Left renal cortex interstitium (tissue), 4 donors: ENCODE data around the gene CAMSAP1. TPM values are rescaled to one million over a fixed set of nuclear protein-coding genes. Genes with fewer than 3 reads are reported as not detected.

Experiments used
- DNase-seq, 4 donors: peaks; one replicate each; pipeline ENCODE4 v3.0.0-alpha.2; 2013; ENCODE audit warnings: low read depth in 4 of 4, low spot score in 2 of 4, missing footprints in 1 of 4
- polyA plus RNA-seq, 4 donors: library from polyadenylated mRNA; unstranded; fragments of 120-200 nt; gene quantifications; one replicate each; pipeline ENCODE4 v1.2.1, GENCODE V29; 2013; ENCODE audit not compliant: insufficient read length in 4 of 4

Gene CAMSAP1
- polyA plus RNA-seq, 4 donors = 21.9 to 28.1 (median 23.9) TPM

GRCh38 chr9:135797507-135798262, 109.7 kb downstream of the CAMSAP1 start:
- DNase-seq = no peak

- no peak for DNase-seq
These were observed 110.4 kb downstream of the CAMSAP1 start for GRCh38 chr9:135796784-135797485.

DNA sequence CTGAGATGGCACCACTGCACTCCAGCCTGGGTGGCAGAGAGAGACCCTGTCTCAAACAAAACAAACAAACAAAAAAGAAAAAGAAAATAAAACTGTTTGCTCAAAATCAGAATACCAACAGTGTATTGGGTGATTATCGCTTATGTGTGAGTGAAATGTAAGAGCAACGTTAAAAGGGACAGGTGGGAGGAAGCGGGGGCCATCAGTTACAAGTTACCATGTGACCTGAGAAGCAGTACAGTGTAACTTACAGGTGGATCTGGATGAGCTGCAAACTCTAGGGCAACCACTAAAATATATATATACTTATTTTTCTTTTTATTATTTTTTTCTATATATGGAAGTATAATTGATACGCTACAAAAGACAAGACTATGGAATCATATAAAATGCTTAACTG, 112.0 kb downstream of the CAMSAP1 start:
- DNase-seq = no peak

GRCh38 chr9:135794361-135794885, 112.9 kb downstream of the CAMSAP1 start:
- DNase-seq = no peak

DNA sequence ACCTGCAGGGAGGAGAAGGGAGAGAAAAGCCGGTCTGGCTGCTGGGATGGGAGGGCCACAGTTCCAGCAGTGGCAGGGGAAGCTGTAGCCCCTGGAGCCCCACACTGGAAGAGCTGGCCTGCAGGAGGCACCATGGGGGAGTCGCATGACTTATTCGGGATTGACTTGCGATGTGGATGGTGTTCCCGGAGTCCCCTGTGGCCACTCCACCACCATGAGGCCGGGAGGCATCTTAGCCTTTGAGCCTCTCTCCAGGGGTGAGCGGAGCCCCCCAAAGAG, 113.3 kb downstream of the CAMSAP1 start:
- no peak for DNase-seq

DNA sequence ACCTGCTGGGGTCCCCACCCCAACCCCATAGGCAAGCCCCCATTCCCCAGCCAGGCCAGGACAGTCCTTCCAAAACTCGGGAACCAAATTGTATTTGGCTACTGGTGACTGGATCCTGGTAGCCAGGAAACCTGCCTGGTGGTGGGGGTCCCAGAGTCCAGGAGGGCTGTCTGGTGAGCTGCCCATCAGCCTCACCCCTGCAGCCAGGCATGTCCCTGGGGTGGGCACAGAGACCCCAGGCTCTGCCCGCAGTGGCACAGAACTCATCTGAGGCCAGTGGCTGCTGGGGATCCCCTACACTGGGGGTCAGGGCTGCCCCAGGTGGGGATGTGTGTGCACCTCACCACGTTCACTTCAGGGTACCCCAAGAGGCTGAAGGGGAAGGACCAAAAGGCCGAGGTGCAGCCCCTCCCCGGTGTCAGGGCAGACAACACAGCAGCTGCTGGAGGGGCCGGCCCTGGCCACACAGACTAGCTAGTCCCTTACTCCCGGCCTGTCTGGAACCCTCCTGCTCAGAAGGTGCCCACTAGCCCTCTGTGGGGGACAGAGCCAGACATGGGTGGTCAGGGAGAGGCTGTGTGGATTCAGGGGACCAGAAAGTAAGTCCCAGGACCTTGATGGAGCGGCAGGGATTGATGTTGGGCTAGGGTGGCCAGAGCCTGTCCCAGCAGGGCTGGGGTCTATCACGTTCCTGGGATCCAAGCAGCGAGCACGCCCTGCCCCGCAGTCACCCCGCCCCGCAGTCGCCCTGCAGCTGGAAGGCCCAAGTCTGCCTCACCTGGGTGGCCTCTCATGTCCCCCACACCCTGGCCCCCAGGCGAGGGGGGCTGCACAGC, 113.9 kb downstream of the CAMSAP1 start:
- no peak for DNase-seq

DNA sequence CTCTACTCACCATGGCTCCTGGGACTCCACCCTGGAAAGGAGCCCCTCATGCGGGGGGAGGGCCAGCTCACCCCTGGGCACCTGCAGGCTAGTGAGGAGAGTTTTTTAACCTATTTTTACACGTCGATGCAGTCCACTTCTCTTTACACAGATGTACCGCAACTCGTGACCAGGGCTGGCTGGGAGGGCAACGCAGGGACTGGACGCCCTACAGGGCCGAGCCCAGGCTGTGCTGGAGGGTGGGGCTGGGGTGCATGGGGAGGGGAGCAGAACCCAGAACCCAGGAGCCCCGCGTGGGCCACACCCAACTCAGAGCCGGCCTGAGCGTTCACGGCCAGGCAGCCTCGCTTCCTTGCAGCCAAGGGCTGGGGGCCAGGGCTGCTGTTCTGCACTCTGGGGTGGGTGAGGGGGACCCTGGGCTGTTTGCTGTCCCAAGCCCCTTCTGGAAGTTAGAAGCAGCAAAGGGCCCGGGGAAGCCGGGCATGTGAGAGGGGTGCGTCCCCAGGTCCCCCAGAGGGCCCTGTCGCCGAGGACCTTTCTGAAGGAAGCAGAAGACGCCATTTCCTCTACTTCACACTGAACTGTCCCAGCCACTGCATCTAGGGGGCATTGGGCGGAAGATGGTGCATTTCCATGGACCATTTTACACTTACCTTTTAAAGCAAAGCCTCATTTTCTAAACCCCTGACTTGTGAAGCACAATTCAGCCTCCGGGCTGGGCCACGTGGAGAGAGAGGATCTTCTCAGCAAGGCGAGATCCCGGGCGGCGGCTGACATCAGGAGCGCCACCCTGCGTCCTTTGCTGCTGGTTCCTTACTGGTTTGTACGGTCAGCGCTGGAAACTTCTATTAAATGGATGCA, 114.8 kb downstream of the CAMSAP1 start:
- no peak for DNase-seq

DNA sequence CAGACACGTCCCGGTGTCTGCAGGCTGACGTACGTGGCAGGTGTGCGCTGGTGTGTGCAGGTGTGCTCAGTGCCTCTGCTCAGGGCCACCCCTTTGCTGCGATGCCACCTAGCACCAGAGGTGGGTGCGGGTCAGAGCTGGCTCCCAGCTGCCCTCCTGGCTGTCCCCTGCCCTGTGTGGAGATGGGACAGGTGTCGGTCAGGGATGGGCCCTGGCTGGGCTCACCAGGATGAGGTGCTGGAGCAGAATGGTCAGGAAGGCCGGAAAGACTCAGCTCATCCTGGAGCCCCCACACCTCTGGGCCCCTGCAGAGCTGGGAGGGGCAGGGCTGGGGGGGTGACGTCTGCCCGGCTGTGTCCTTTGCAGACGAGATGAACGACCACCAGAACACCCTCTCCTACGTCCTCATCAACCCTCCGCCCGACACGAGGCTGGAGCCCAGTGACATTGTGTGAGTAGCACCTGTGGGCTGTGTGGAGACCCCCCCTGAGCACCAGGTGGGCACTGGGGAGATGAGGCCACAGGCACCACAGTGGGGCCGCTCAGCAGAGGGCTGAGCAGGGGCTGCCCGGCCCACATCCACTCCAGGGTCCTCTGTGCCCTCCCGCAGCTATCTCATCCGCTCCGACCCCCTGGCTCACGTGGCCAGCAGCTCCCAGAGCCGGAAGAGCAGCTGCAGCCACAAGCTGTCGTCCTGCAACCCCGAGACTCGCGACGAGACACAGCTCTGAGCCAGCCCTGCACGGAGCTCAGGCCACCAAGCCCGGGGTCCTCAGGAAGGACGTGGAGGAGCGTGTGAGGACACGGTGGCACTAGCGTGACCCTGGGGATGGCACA, 115.7 kb downstream of the CAMSAP1 start:
- no peak for DNase-seq

- DNase-seq = no peak
These were observed 116.5 kb downstream of the CAMSAP1 start for GRCh38 chr9:135790850-135791249.

DNA sequence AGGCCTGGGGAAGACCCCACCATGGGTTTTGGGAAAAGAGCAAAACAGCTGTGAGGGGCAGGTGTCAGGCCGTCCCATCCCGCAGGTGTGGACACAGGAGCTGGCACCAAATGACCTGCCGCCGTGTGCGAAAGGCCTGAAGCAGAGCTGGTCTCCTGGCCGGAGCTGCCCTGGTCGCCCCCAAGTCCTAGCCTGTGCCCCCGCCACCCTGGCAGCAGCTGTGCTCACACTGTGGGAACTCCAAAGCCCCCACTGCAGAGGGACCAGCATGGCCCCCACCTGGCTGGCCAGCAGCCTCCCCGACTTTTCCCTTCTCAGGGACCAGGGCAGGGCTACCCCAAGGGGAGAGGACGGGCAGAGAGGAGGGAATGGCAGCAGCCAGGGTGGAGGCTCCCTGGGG, 117.0 kb downstream of the CAMSAP1 start:
- DNase-seq = no peak

DNA sequence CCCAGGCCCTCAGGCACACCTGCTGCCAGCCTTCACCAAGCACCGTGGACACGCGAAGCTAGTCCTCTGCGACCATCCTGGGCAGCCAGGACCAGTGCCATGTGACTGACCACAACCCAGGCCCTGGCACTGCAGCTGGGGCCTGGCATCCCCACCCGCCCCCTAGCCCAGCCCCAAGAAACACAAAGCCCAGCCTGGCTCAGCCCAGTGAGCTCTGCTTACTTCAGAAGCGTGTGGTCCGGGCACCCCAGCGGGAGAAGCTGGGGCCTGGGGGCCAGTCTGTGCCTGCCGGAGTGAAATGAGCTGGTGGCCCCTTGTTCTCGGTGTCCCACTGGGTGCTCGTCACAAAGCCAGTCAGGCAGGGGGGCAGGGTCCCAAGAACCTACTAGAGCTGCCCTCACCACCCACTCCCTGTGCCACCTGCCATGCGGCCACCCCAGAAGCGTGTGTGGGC, 117.5 kb downstream of the CAMSAP1 start:
- DNase-seq = no peak

DNA sequence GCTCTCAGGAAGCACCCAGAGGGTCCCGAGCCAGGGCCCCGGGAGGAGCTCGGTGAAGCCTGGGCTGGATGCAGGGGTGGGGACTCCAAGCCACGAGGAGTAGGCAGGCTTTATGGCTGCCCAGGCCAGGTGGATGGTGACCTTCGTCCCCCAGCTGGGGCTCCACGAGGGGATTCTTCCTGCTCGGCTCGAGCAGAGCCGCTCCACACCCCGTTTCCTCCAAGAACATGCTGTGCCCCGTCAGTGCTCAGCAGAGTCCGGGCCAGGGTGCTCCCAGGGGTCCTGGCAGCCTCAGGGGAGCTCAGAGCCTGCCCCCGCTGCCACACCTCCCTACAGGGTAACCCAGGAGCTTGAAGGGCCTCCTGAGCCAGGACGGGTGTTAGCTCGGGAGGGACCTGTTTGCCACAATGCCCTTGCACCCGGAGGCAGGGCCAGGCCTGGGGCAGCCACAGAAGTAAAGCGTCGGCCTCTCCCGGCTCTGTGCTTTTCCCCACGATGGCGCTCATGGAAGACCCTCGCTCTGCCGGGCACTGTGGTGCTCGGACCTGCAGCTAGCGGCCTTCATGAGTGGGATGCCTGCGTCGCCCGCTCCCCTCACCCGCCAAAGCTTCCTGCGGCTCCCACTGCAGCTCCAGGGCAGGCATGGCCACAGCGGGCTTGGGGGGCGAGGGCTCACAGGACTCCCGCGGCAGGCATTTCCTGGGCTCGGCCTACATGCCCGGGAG, 118.6 kb downstream of the CAMSAP1 start:
- DNase-seq = no peak

GRCh38 chr9:135787776-135788575, 119.4 kb downstream of the CAMSAP1 start:
- DNase-seq = no peak

DNA sequence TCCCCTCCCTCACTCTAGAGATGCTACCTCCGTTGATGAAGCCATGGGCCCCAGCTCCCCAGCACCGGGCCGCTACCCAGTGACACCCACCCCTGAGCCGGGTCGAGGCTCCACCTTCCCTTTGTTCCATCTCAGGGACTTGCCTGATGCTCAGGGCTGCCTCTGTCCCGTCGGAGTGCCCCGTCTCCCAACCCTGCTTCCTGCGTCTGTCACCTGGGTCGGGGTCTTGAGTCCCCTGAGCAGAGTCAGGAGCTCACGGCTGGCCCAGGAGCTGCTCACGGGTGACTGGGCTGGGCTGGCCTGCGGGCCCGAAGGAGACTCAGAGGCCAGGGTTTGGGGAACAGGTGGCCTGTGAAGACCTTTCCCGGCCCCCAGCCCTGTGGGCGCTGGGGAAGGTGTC, 120.0 kb downstream of the CAMSAP1 start:
- DNase-seq = no peak

DNA sequence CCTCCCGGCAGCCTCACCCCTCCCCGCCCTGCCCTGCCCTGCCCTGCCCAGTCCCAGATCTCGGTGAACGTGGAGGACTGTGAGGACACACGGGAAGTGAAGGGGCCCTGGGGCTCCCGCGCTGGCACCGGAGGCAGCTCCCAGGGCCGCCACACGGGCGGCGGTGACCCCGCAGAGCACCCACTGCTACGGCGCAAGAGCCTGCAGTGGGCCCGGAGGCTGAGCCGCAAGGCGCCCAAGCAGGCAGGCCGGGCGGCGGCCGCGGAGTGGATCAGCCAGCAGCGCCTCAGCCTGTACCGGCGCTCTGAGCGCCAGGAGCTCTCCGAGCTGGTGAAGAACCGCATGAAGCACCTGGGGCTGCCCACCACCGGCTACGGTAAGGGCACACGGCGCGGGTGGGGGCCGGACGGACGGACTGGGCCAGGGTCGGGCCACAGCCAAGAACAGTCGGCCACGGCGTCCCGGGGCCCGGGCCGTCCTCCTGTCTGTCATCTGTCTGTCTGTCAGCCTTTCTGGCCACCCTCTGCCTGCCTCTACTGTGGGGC, 121.1 kb downstream of the CAMSAP1 start:
- DNase-seq = no peak

GRCh38 chr9:135785013-135785575, 122.3 kb downstream of the CAMSAP1 start:
- no peak for DNase-seq

- DNase-seq = no peak
These were observed 123.7 kb downstream of the CAMSAP1 start for GRCh38 chr9:135783540-135784245.
